K562 (cell line): ENCODE data around the gene TMEM205. TPM values are rescaled to one million over a fixed set of nuclear protein-coding genes. Genes with fewer than 3 reads are reported as not detected.
A peak's percentile ranks its signal among the peaks of the same experiment; 100 is the strongest.

ENCODE experiments used
- ATF4 ChIP-seq: fragments of 450-650 bp; formaldehyde crosslinking; IDR thresholded peaks from 2 replicates; pipeline ENCODE4 v1.4.0; 2022; ENCODE audit warnings: mild to moderate bottlenecking, moderate library complexity
- CREM ChIP-seq: IDR thresholded peaks from 2 replicates; pipeline ENCODE4 v1.6.1; 2014; ENCODE audit warnings: antibody characterized with exemption, low read depth
- ETS1 ChIP-seq: conservative IDR thresholded peaks from 2 replicates; pipeline ENCODE4 v1.6.1; 2011; ENCODE audit warnings: low read depth, mild to moderate bottlenecking, low read length; ENCODE audit not compliant: control insufficient read depth
- MEF2A ChIP-seq: IDR thresholded peaks from 2 replicates; pipeline ENCODE4 v1.6.1; 2011; ENCODE audit warnings: low read depth, mild to moderate bottlenecking, low read length, moderate library complexity; ENCODE audit not compliant: control insufficient read depth
- MYNN ChIP-seq, 2 experiments: sonication (generic); formaldehyde crosslinking in 1 of 2; IDR thresholded peaks; 2 replicates each; pipeline versions ENCODE4 v1.5.0 to v1.6.1; 2016 to 2020; ENCODE audit warnings: antibody characterized with exemption in 1 of 2, missing genetic modification reagents in 1 of 2
- NRF1 ChIP-seq, 2 experiments: fragments of 450-650 bp; IDR thresholded peaks in 1 of 2; conservative IDR thresholded peaks in 1 of 2; 2 replicates each; pipeline ENCODE4 v1.6.1; 2014; ENCODE audit warnings: mild to moderate bottlenecking in 2 of 2
- PML ChIP-seq: IDR thresholded peaks from 2 replicates; pipeline ENCODE4 v1.6.1; 2012; ENCODE audit warnings: low read length, inconsistent platforms
- RCOR1 ChIP-seq, 2 experiments: IDR thresholded peaks; 2 replicates each; pipeline ENCODE4 v1.6.1; 2012; ENCODE audit warnings: low read depth in 2 of 2, low read length in 2 of 2, borderline replicate concordance in 1 of 2, improper control_type of control experiment in 1 of 2
- SMAD4 ChIP-seq: fragments of 250-450 bp; sonication (Bioruptor Pico); conservative IDR thresholded peaks from 2 replicates; pipeline ENCODE4 v1.8.0; 2021; ENCODE audit warnings: inconsistent platforms, mild to moderate bottlenecking, moderate library complexity
- UBTF ChIP-seq, 2 experiments: IDR thresholded peaks; 2 replicates each; pipeline ENCODE4 v1.6.1; 2012; ENCODE audit warnings: improper control_type of control experiment in 2 of 2, low read depth in 2 of 2, low read length in 2 of 2, borderline replicate concordance in 1 of 2
- VEZF1 ChIP-seq: fragments of 200-800 bp; sonication (Bioruptor generic); IDR thresholded peaks from 2 replicates; pipeline ENCODE4 v1.6.1; 2017; ENCODE audit warnings: missing genetic modification characterization, missing compliant biosample characterization
- polyA plus RNA-seq, 8 experiments: library from polyadenylated mRNA; depleted of rRNA in 4 of 8; stranded (reverse) in 5 of 8; unstranded in 3 of 8; fragments of >200 nt; fragmentation: Nextera tagmentation in 2 of 8; fragmentation: Illumina TruSeq in 1 of 8; extraction: Ambion mirVana in 2 of 8; extraction: Trizol in 1 of 8; gene quantifications; 2 replicates each; pipeline versions ENCODE4 v1.2.1 to v1.2.3, GENCODE V29; 2011 to 2014; ENCODE audit warnings: inconsistent platforms in 1 of 8, missing spikeins in 1 of 8
- total RNA-seq, 7 experiments: library from RNA; depleted of rRNA in 6 of 7; stranded (reverse); fragments of >200 nt in 6 of 7; fragmentation: Illumina TruSeq in 2 of 7; extraction: Trizol in 2 of 7; gene quantifications; 2 replicates each; pipeline versions ENCODE4 v1.2.1 to v1.2.3, GENCODE V29; 2011 to 2021; ENCODE audit warnings: low replicate concordance in 1 of 7

TMEM205 gene
- total and polyA plus RNA-seq, 9 of the 15 experiments (the other 6 are each of a cell fraction or from before 2014, with no cell fraction given), result 21.3 to 81.5 (median 44.1) TPM

GRCh38 chr19:11378319-11379189 is 32.5 kb upstream of the TMEM205 start (continued):
- TF ChIP-seq VEZF1 (CRISPR knock-in tag) (no peak), NRF1 (conservative IDR thresholded peaks at IDR 0.05 in 1 of 2, IDR thresholded peaks at IDR 0.05 in 1 of 2) (peak; percentile 66 to 76), ETS1 (no peak), CREM (no peak), PML (no peak), MEF2A (no peak), MYNN (IDR thresholded peaks at IDR 0.05) (no peak), MYNN (CRISPR knock-in tag; IDR thresholded peaks at IDR 0.05) (no peak), UBTF (IDR thresholded peaks at IDR 0.05; ENCODE audit: borderline replicate concordance in 1 of 2, low read depth in 2 of 2, low read length in 2 of 2) (0 out of 4 replicates have a peak, but pooled peaks of 1 of the 2 experiments have one; percentile 28), RCOR1 (IDR thresholded peaks at IDR 0.05; ENCODE audit: borderline replicate concordance in 1 of 2, low read depth in 2 of 2, low read length in 2 of 2) (0 out of 4 replicates have a peak, but pooled peaks of 1 of the 2 experiments have one; percentile 16), ATF4 (no peak), SMAD4 (CRISPR knock-in tag) (no peak)
